NT2/D1 (cell line): ENCODE results near the gene CGB3.

ENCODE experiments used
- YY1 ChIP-seq: IDR thresholded peaks from 2 replicates; pipeline ENCODE4 v1.6.1; 2011; ENCODE audit not compliant: insufficient read length, insufficient read depth
- ZNF274 ChIP-seq: IDR thresholded peaks from 2 replicates; pipeline ENCODE4 v1.6.1; 2011; ENCODE audit warnings: mild to moderate bottlenecking, low read depth, low read length

DNA sequence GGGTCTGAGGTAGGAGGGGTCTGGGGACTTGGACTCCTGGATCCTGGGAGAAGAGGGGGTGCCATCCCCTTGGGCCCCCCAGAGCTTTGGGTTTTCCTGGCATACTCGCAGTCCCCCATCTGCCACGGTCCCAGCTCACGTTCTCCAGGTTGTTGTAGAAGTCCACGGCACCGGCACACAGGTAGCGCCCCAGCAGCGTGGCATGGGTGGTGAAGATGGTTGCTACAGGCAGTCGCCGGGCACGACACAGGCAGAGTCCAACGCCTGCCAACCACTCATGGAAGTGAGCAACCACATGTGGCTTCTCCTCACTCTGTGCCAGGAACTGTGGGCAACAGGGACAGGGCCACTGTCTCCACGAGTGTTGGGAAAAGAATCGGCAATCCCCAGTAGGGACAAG is 38.4 kb downstream of the CGB3 start:
- TF ChIP-seq YY1 (no peak), ZNF274 (no peak)
